Measurements from ENCODE around the gene KRTAP1-4. TPM values are rescaled to one million over a fixed set of nuclear protein-coding genes. Genes with fewer than 3 reads are reported as not detected.

The KRTAP1-4 gene
- total and polyA plus RNA-seq, 2 of the 4 experiments (the other 2 are of a cell fraction), result not detected

GRCh38 chr17:41002814-41003213 is 27.2 kb downstream of the KRTAP1-4 start:
- H2AFZ ChIP-seq (replicated peaks; ENCODE audit: low read length, poor library complexity), result no peak overlapping the region
- no peak overlapping the region for H3K4ac ChIP-seq (ENCODE audit: low read depth, low read length)
- H3K23ac ChIP-seq (ENCODE audit: low read depth, low read length), result no peak overlapping the region
- dilution Hi-C loops (cut with HindIII; ENCODE audit: low sequenced_read_pairs, unreplicated experiment), result no loop called here
- ChIA-PET CTCF (no interaction called here), POLR2A (ENCODE audit: unreplicated experiment) (no interaction called here)
- no peak overlapping the region for H2BK20ac ChIP-seq (ENCODE audit: low read depth, low read length)
- H3K4me2 ChIP-seq (ENCODE audit: low read depth, low read length), result no peak overlapping the region
- ATAC-seq (ENCODE audit: low read depth), result no peak
- H3K27me3 ChIP-seq (ENCODE audit: control insufficient read depth, insufficient read depth, low read length), result no peaks in the 10 kb centered on the region
- no peak overlapping the region for H3K9ac ChIP-seq (ENCODE audit: low read depth, low read length)
- H3K9me3 ChIP-seq (ENCODE audit: control insufficient read depth, insufficient read depth, low read length), result no peaks in the 10 kb centered on the region
- H4K91ac ChIP-seq (ENCODE audit: insufficient read depth, low read depth, low read length), result no peak overlapping the region
- BruUV-seq (replicated peaks), result no TSS peak
- TF ChIP-seq CTCF (conservative IDR thresholded peaks at IDR 0.05; ENCODE audit: low read depth, low read length), result no peak
- no peak for TF ChIP-seq RCOR1 (IDR thresholded peaks at IDR 0.05; ENCODE audit: insufficient replicate concordance, low read length)
- no peak for TF ChIP-seq NFE2L2 (IDR thresholded peaks at IDR 0.05; ENCODE audit: low read depth, low read length)
- no peak for TF ChIP-seq POLR2A (IDR thresholded peaks at IDR 0.05; ENCODE audit: low read depth, low read length)
- TF ChIP-seq BHLHE40 (IDR thresholded peaks at IDR 0.05; ENCODE audit: low read depth, low read length), result no peak
- TF ChIP-seq RAD21 (IDR thresholded peaks at IDR 0.05; ENCODE audit: low read length), result no peak
- no peak for TF ChIP-seq CHD1 (IDR thresholded peaks at IDR 0.05; ENCODE audit: low read depth, low read length)
- no peak for TF ChIP-seq MAZ (IDR thresholded peaks at IDR 0.05; ENCODE audit: borderline replicate concordance, low read depth, low read length)
- TF ChIP-seq SMC3 (IDR thresholded peaks at IDR 0.05; ENCODE audit: low read depth, low read length), result no peak
- TF ChIP-seq USF2 (IDR thresholded peaks at IDR 0.05; ENCODE audit: low read depth, low read length), result no peak
- in situ Hi-C loops (cut with MboI; ENCODE audit: low sequenced_read_pairs), result no loop called here
- no peak overlapping the region for H2AK5ac ChIP-seq (ENCODE audit: low read depth, low read length)
- 0% methylated on average over 1 of the region's 5 CpGs; no CpG with 5 or more reads in 1 of the 2 experiments for WGBS, 2 experiments (ENCODE audit: extremely low coverage in 2 of 2, insufficient read length in 1 of 2)
- H3K4me1 ChIP-seq (ENCODE audit: control insufficient read depth, insufficient read depth, low read length), result no peaks in the 10 kb centered on the region
- H4K5ac ChIP-seq (ENCODE audit: low read depth, low read length), result no peak overlapping the region
- H2BK120ac ChIP-seq (ENCODE audit: low read depth, low read length), result no peak overlapping the region
- H3K9me1 ChIP-seq (ENCODE audit: insufficient read depth, low read length), result no peaks in the 10 kb centered on the region
- no peak overlapping the region for H2BK5ac ChIP-seq (ENCODE audit: low read depth, low read length, poor library complexity, severe bottlenecking)
- peak; percentile 17 for DNase-seq
- no peak overlapping the region for H3K14ac ChIP-seq (replicated peaks; ENCODE audit: low read depth, low read length)
- no peak overlapping the region for H3K56ac ChIP-seq (ENCODE audit: extremely low read depth, insufficient read depth, low read length)
- no peak overlapping the region for H4K8ac ChIP-seq (ENCODE audit: low read depth in 2 of 2, low read length in 2 of 2)
- no peak overlapping the region for H3K27ac ChIP-seq (ENCODE audit: insufficient read depth, low read length)
- H3K79me1 ChIP-seq (ENCODE audit: low read depth in 1 of 2, low read length in 2 of 2), result no peaks in the 10 kb centered on the region
- no peak overlapping the region for H3K4me3 ChIP-seq (ENCODE audit: insufficient read depth, low read depth, low read length)
- H2AK9ac ChIP-seq (replicated peaks; ENCODE audit: low read depth, low read length, poor library complexity), result no peak overlapping the region
- intact Hi-C loops (cut with micrococcal nuclease), result no loop called here
- H3K36me3 ChIP-seq (ENCODE audit: control insufficient read depth, insufficient read depth, low read length), result no peaks in the 10 kb centered on the region
- H3K18ac ChIP-seq (ENCODE audit: low read depth, low read length), result no peak overlapping the region
- no peak overlapping the region for H2BK15ac ChIP-seq (ENCODE audit: low read depth, low read length)
- H4K20me1 ChIP-seq (ENCODE audit: insufficient read depth, low read length), result no peaks in the 10 kb centered on the region

Measured in IMR-90 (cell line).